ENCODE measurements around the gene LTB. TPM values are rescaled to one million over a fixed set of nuclear protein-coding genes. Genes with fewer than 3 reads are reported as not detected.

The LTB gene
- total RNA-seq, 1 donor from 2014 or later = 5.4 TPM

- H3K4me1 ChIP-seq = peaks cover 2% of the 10 kb centered on the region
- H3K36me3 ChIP-seq = peaks cover 0 to 94% of the 10 kb centered on the region in 2 donors
- TF ChIP-seq POLR2AphosphoS5 (IDR thresholded peaks at IDR 0.05; ENCODE audit: insufficient read depth in 1 of 2, low read depth in 1 of 2) (no peak), CTCF (IDR thresholded peaks at IDR 0.05) (no peak), POLR2A (IDR thresholded peaks at IDR 0.05) (no peak)
- H3K27me3 ChIP-seq = no peaks in the 10 kb centered on the region
- no peaks in the 10 kb centered on the region for H3K9me3 ChIP-seq
- H3K4me3 ChIP-seq = no peak overlapping the region
- no peak overlapping the region for H3K27ac ChIP-seq
- no peak for DNase-seq (ENCODE audit: extremely low spot score in 2 of 2)
- intact Hi-C loops (cut with DNase I) = no loop called here
These were observed 45.6 kb upstream of the LTB start for GRCh38 chr6:31627690-31628287.

- Histone ChIP-seq H3K36me3 (peaks cover 0 to 85% of the 10 kb centered on the region in 2 donors), H3K27me3 (no peaks in the 10 kb centered on the region)
These were observed 44.7 kb upstream of the LTB start for GRCh38 chr6:31626952-31627351.

GRCh38 chr6:31624070-31624469, 41.8 kb upstream of the LTB start:
- Histone ChIP-seq H3K27me3 (no peaks in the 10 kb centered on the region), H3K9me3 (no peaks in the 10 kb centered on the region), H3K27ac (no peak overlapping the region), H3K36me3 (peaks cover 0 to 59% of the 10 kb centered on the region in 2 donors), H3K4me3 (no peak overlapping the region), H3K4me1 (peaks cover 18% of the 10 kb centered on the region)
- no peak for DNase-seq (ENCODE audit: extremely low spot score in 2 of 2)
- no peak for TF ChIP-seq POLR2AphosphoS5 (IDR thresholded peaks at IDR 0.05; ENCODE audit: insufficient read depth in 1 of 2, low read depth in 1 of 2)
- intact Hi-C loops (cut with DNase I) = no loop called here

More at GRCh38 chr6:31626952-31627351, 44.7 kb upstream of the LTB start:
- Histone ChIP-seq H3K27ac (no peak overlapping the region), H3K9me3 (no peaks in the 10 kb centered on the region), H3K4me3 (no peak overlapping the region), H3K4me1 (peaks cover 11% of the 10 kb centered on the region)
- intact Hi-C loops (cut with DNase I) = no loop called here
- no peak for DNase-seq (ENCODE audit: extremely low spot score in 2 of 2)
- no peak for TF ChIP-seq POLR2AphosphoS5 (IDR thresholded peaks at IDR 0.05; ENCODE audit: insufficient read depth in 1 of 2, low read depth in 1 of 2)
- TF ChIP-seq POLR2A (IDR thresholded peaks at IDR 0.05) = no peak
- TF ChIP-seq CTCF (IDR thresholded peaks at IDR 0.05) = no peak

GRCh38 chr6:31622684-31623091, 40.5 kb upstream of the LTB start:
- peaks cover 0 to 45% of the 10 kb centered on the region in 2 donors for H3K36me3 ChIP-seq
- H3K27ac ChIP-seq = peak overlapping the region; percentile 95
- DNase-seq (ENCODE audit: extremely low spot score in 2 of 2) = peak in 1 of 2 donors; percentile 90
- H3K27me3 ChIP-seq = no peaks in the 10 kb centered on the region
- TF ChIP-seq POLR2AphosphoS5 (IDR thresholded peaks at IDR 0.05; ENCODE audit: insufficient read depth in 1 of 2, low read depth in 1 of 2) (no peak), CTCF (IDR thresholded peaks at IDR 0.05) (no peak), POLR2A (IDR thresholded peaks at IDR 0.05) (no peak)
- intact Hi-C loops (cut with DNase I) = no loop called here
- no peaks in the 10 kb centered on the region for H3K9me3 ChIP-seq
- peaks cover 18% of the 10 kb centered on the region for H3K4me1 ChIP-seq
- peak overlapping the region in 1 of 2 donors; percentile 59 for H3K4me3 ChIP-seq

- peaks cover 18% of the 10 kb centered on the region for H3K4me1 ChIP-seq
- DNase-seq (ENCODE audit: extremely low spot score in 2 of 2) = no peak
- H3K9me3 ChIP-seq = no peaks in the 10 kb centered on the region
- intact Hi-C loops (cut with DNase I) = no loop called here
- H3K4me3 ChIP-seq = peak overlapping the region; percentile 55 to 59
- H3K36me3 ChIP-seq = peaks cover 0 to 38% of the 10 kb centered on the region in 2 donors
- TF ChIP-seq CTCF (IDR thresholded peaks at IDR 0.05) (no peak), POLR2AphosphoS5 (IDR thresholded peaks at IDR 0.05; ENCODE audit: insufficient read depth in 1 of 2, low read depth in 1 of 2) (peak in 1 of 2 donors; percentile 43)
- no peaks in the 10 kb centered on the region for H3K27me3 ChIP-seq
- H3K27ac ChIP-seq = peak overlapping the region; percentile 95
These were observed 39.8 kb upstream of the LTB start for GRCh38 chr6:31621991-31622390.

All from vagina (tissue), 2 donors.